HG03175 (cell line): ENCODE measurements around the gene HINFP.
"Not testable (repeated sequence)": the region's sequence is repeated elsewhere in the genome, so short reads cannot be mapped to it uniquely, and the experiment has no call there.

ENCODE experiments used
- ATAC-seq: cut with Tn5 transposase; IDR thresholded peaks from one replicate; pipeline ENCODE4 v1.9.1; 2021; ENCODE audit warnings: mild to moderate bottlenecking, moderate library complexity; ENCODE audit not compliant: unreplicated experiment

HINFP gene

DNA sequence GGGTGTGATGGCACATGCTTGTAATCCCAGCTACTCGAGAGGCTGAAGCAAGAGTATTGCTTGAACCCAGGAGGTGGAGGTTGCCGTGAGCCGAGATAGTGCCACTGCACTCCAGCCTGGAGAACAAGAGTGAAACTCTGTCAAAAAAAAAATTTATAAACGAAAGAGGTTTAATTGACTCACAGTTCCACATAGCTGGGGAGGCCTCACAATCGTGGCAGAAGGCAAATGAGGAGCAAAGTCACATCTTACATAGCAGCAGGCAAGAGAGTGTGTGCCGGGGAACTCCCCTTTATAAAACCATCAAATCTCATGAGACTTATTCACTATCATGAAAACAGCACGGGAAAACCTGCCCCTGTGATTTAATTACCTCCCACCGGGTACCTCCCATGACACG, 63.0 kb downstream of the HINFP start:
- not testable (repeated sequence) for ATAC-seq
